ENCODE data around the gene WARS2.
"Not testable (repeated sequence)": the region's sequence is repeated elsewhere in the genome, so short reads cannot be mapped to it uniquely, and the experiment has no call there.

WARS2 gene

DNA sequence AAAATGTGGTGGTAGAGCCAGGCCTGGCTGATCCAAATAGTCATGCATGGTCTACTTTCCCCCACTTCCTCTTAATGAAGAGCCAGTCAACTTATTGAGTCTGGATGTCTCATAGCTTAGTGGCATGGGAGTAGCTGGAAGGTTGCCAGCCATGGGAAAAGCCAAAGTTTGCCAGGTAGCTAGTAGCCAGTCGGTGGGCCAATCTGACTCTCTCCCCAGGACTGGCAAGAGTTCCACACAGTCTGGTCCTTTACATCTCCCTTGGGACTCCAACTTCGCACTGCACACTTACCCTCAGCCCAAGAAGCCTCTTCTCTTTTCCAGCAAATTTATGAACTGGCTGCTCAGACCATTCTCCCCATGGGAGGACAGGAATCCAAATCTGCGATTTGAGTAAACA, 8.3 kb downstream of the WARS2 start:
- H3K4me2 ChIP-seq (ENCODE audit: low read length): no peak overlapping the region

DNA sequence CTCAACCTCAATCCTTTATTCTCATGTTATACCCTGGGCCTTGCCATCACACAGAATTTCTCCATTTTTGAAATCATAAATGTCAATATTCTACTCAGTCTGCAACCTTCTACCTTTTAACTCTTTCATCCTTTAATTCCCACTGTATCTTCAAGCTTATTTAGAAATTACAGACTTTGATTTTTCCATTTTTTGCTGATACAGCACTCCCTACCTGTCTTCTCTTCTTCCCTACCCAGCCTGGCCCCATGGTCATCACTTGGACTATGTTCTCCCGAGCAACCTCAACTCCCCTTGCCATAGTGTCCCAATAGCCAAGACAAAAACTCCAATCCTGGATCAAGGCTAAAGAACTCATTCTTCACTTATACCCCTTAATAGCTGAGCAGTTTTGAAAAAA, 14.6 kb downstream of the WARS2 start:
- Histone ChIP-seq H3K27ac (no peak overlapping the region), H3K4me3 (ENCODE audit: low read depth, low read length) (no peak overlapping the region), H3K79me2 (peaks cover 4% of the 10 kb centered on the region), H3K27me3 (ENCODE audit: control insufficient read depth, insufficient read depth, low read length) (no peaks in the 10 kb centered on the region), H3K9ac (no peak overlapping the region), H3K4me1 (no peaks in the 10 kb centered on the region), H2AFZ (no peak overlapping the region), H3K9me3 (ENCODE audit: control insufficient read depth, low read length) (no peaks in the 10 kb centered on the region), H3K4me2 (ENCODE audit: low read length) (no peak overlapping the region), H3K36me3 (ENCODE audit: control insufficient read depth, insufficient read depth, low read length) (no peaks in the 10 kb centered on the region)
- TF ChIP-seq, protein P1, sequence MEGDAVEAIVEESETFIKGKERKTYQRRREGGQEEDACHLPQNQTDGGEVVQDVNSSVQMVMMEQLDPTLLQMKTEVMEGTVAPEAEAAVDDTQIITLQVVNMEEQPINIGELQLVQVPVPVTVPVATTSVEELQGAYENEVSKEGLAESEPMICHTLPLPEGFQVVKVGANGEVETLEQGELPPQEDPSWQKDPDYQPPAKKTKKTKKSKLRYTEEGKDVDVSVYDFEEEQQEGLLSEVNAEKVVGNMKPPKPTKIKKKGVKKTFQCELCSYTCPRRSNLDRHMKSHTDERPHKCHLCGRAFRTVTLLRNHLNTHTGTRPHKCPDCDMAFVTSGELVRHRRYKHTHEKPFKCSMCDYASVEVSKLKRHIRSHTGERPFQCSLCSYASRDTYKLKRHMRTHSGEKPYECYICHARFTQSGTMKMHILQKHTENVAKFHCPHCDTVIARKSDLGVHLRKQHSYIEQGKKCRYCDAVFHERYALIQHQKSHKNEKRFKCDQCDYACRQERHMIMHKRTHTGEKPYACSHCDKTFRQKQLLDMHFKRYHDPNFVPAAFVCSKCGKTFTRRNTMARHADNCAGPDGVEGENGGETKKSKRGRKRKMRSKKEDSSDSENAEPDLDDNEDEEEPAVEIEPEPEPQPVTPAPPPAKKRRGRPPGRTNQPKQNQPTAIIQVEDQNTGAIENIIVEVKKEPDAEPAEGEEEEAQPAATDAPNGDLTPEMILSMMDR (IDR thresholded peaks at IDR 0.05): no peak

More for the DNA sequence above, 8.3 kb downstream of the WARS2 start:
- TF ChIP-seq, protein P1 (IDR thresholded peaks at IDR 0.05): no peak
- Histone ChIP-seq H3K27ac (no peak overlapping the region), H3K79me2 (peaks cover 4% of the 10 kb centered on the region), H3K9me3 (ENCODE audit: control insufficient read depth, low read length) (no peaks in the 10 kb centered on the region), H3K36me3 (ENCODE audit: control insufficient read depth, insufficient read depth, low read length) (no peaks in the 10 kb centered on the region), H3K9ac (no peak overlapping the region), H2AFZ (no peak overlapping the region), H3K27me3 (ENCODE audit: control insufficient read depth, insufficient read depth, low read length) (no peaks in the 10 kb centered on the region), H3K4me1 (no peaks in the 10 kb centered on the region), H3K4me3 (ENCODE audit: low read depth, low read length) (no peak overlapping the region)

DNA sequence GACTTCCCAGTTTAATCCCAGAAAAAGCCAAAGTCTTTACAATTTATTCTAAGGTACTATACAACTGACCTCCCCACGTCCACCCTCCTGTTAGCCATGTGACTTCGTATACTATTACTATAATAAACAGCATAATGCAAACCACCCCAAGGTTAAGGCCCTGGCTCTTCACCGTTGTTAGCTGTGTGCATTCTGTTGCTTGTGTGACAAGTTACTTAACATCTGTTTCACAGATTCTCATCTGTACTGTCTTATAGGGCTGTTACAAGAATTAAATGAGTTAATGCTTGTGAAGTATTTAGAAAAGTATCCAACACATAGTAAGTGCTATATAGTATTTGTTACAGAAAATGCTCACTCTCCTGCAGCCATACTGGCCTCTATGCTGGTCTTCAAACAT, 15.7 kb downstream of the WARS2 start:
- no peak overlapping the region for H3K4me2 ChIP-seq (ENCODE audit: low read length)
- H3K4me3 ChIP-seq (ENCODE audit: low read depth, low read length): no peak overlapping the region
- no peaks in the 10 kb centered on the region for H3K36me3 ChIP-seq (ENCODE audit: control insufficient read depth, insufficient read depth, low read length)
- H3K9me3 ChIP-seq (ENCODE audit: control insufficient read depth, low read length): no peaks in the 10 kb centered on the region
- H3K4me1 ChIP-seq: no peaks in the 10 kb centered on the region
- no peaks in the 10 kb centered on the region for H3K27me3 ChIP-seq (ENCODE audit: control insufficient read depth, insufficient read depth, low read length)
- H2AFZ ChIP-seq: no peak overlapping the region
- no peak overlapping the region for H3K27ac ChIP-seq
- TF ChIP-seq, protein P1 (IDR thresholded peaks at IDR 0.05): no peak
- no peak overlapping the region for H3K9ac ChIP-seq
- peaks cover 4% of the 10 kb centered on the region for H3K79me2 ChIP-seq

DNA sequence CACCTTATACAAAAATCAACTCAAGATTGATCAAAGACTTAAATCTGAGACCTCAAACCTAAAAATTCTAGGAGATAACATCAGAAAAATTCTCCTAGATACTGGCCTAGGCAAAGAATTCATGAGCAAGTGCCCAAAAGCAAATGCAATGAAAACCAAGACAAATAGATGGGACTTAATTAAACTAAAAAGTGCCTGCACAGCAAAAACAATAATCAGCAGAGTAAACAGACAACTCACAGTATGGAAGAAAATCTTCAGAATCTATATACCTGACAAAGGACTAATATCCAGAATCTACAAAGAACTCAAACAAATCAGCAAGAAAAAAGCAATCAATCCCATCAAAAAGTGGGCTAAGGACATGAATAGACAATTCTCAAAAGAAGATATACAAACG, 18.6 kb downstream of the WARS2 start:
- H3K79me2 ChIP-seq; H3K9ac ChIP-seq; H3K4me1 ChIP-seq; H3K27me3 ChIP-seq (ENCODE audit: control insufficient read depth, insufficient read depth, low read length); H3K36me3 ChIP-seq (ENCODE audit: control insufficient read depth, insufficient read depth, low read length); H2AFZ ChIP-seq; H3K9me3 ChIP-seq (ENCODE audit: control insufficient read depth, low read length); H3K4me2 ChIP-seq (ENCODE audit: low read length); H3K4me3 ChIP-seq (ENCODE audit: low read depth, low read length); H3K27ac ChIP-seq: not testable (repeated sequence)

DNA sequence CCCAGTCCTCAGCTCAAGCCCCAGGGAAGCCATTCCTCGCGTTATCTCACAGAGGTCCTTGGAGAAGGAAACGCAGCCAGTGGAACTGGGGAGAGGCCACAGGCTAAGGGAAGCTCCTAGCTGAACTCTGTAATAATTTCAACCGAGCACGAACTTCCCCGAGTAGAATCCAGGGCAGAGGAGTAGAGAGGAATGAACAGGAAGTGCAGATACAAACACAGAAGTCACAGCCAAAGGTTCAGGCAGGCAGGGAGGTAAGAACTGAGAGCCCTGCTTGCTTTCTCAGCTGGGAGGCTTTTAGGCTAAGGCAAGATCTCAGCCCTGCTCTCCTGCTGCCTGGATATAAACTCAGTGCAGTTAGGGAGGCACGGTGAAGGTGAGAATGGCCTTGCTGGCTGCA, 23.7 kb downstream of the WARS2 start:
- Histone ChIP-seq H3K27ac (no peak overlapping the region), H3K79me2 (peaks cover 3% of the 10 kb centered on the region), H3K9ac (no peak overlapping the region), H3K9me3 (ENCODE audit: control insufficient read depth, low read length) (no peaks in the 10 kb centered on the region), H3K4me2 (ENCODE audit: low read length) (no peak overlapping the region), H2AFZ (no peak overlapping the region), H3K4me3 (ENCODE audit: low read depth, low read length) (no peak overlapping the region), H3K4me1 (no peaks in the 10 kb centered on the region), H3K36me3 (ENCODE audit: control insufficient read depth, insufficient read depth, low read length) (no peaks in the 10 kb centered on the region), H3K27me3 (ENCODE audit: control insufficient read depth, insufficient read depth, low read length) (no peaks in the 10 kb centered on the region)
- TF ChIP-seq, protein P1 (IDR thresholded peaks at IDR 0.05): no peak

Data from parathyroid adenoma (tissue), 2 donors.